Thymus (tissue), 11 donors: ENCODE measurements around the gene RPS6KB2. TPM values are rescaled to one million over a fixed set of nuclear protein-coding genes. Genes with fewer than 3 reads are reported as not detected.

Source experiments
- DNase-seq, 9 donors: peaks; one replicate each; pipeline ENCODE4 v3.0.0-alpha.2; 2013; ENCODE audit warnings: low spot score in 9 of 9, low read depth in 6 of 9, missing footprints in 1 of 9
- H3K27ac ChIP-seq, 2 donors: one replicate each; pipeline ENCODE4 v1.5.1; 2013; ENCODE audit warnings: control low read depth in 1 of 2, low read depth in 1 of 2, low read length in 1 of 2, mild to moderate bottlenecking in 1 of 2, moderate library complexity in 1 of 2
- H3K27me3 ChIP-seq, 2 donors: one replicate each; pipeline ENCODE4 v1.5.1; 2013; ENCODE audit warnings: low read length in 1 of 2; ENCODE audit not compliant: control insufficient read depth in 2 of 2, insufficient read depth in 1 of 2
- H3K36me3 ChIP-seq, 2 donors: one replicate each; pipeline ENCODE4 v1.5.1; 2013; ENCODE audit warnings: low read length in 1 of 2, mild to moderate bottlenecking in 1 of 2, moderate library complexity in 1 of 2; ENCODE audit not compliant: control insufficient read depth in 2 of 2, insufficient read depth in 2 of 2
- H3K4me1 ChIP-seq, 2 donors: one replicate each; pipeline ENCODE4 v1.5.1; 2013; ENCODE audit warnings: low read length in 2 of 2; ENCODE audit not compliant: control insufficient read depth in 2 of 2, insufficient read depth in 2 of 2
- H3K4me3 ChIP-seq, 2 donors: one replicate each; pipeline ENCODE4 v1.5.1; 2013; ENCODE audit warnings: low read length in 2 of 2, control low read depth in 1 of 2, mild to moderate bottlenecking in 1 of 2
- H3K9me3 ChIP-seq, 2 donors: one replicate each; pipeline ENCODE4 v1.5.1; 2013; ENCODE audit warnings: low read length in 1 of 2, mild to moderate bottlenecking in 1 of 2; ENCODE audit not compliant: control insufficient read depth in 2 of 2, insufficient read depth in 1 of 2
- WGBS: extraction: QIAGEN DNeasy Blood & Tissue Kit; methylation state at CpG from one replicate; pipeline ENCODE4 v1.1.7; 2013; 5-methylcytosine and 5-hydroxymethylcytosine counted together
- polyA plus RNA-seq: library from polyadenylated mRNA; stranded (reverse); fragments of 200-250 nt; gene quantifications from one replicate; pipeline ENCODE4 v1.2.3, GENCODE V29; 2013
- total RNA-seq: library from RNA; stranded (reverse); fragments of 120-200 nt; gene quantifications from one replicate; pipeline ENCODE4 v1.2.4, GENCODE V29; 2013
- donor health status: healthy.

Gene RPS6KB2
- total and polyA plus RNA-seq, 2 donors = 50.1 to 76.8 TPM

GRCh38 chr11:67413266-67413849, 14.9 kb upstream of the RPS6KB2 start:
- H3K4me1 ChIP-seq = peaks cover 79 to 95% of the 10 kb centered on the region in 2 donors

GRCh38 chr11:67415501-67416304, 12.6 kb upstream of the RPS6KB2 start, which contains the start of gene CARNS1:
Gene CARNS1 (plus strand): TSS chr11:67415678. CDS start chr11:67416200, 522 bp downstream.
- WGBS = 14% methylated on average over 67 of the region's 67 CpGs
- peak in 1 of 9 donors; percentile 7 for DNase-seq
- H3K27ac ChIP-seq = peak within 1 kb of the TSS; percentile 83 to 87
- H3K36me3 ChIP-seq = peaks cover 0 to 2% of the 10 kb centered on the region in 2 donors
- peaks cover 0 to 3% of the 10 kb centered on the region in 2 donors for H3K9me3 ChIP-seq
- peaks cover 0 to 9% of the 10 kb centered on the region in 2 donors for H3K27me3 ChIP-seq
- peak within 1 kb of the TSS; percentile 29 to 49 for H3K4me3 ChIP-seq
- peaks cover 80 to 94% of the 10 kb centered on the region in 2 donors for H3K4me1 ChIP-seq

More at GRCh38 chr11:67413266-67413849, 14.9 kb upstream of the RPS6KB2 start:
- Histone ChIP-seq H3K9me3 (peaks cover 0 to 3% of the 10 kb centered on the region in 2 donors), H3K36me3 (peaks cover 4 to 17% of the 10 kb centered on the region in 2 donors), H3K27me3 (peaks cover 0 to 9% of the 10 kb centered on the region in 2 donors), H3K4me3 (no peak overlapping the region), H3K27ac (peak overlapping the region in 1 of 2 donors; percentile 42)
- no peak for DNase-seq
- 60% methylated on average over 2 of the region's 2 CpGs for WGBS

GRCh38 chr11:67416416-67417335, 11.6 kb upstream of the RPS6KB2 start:
- Histone ChIP-seq H3K4me3 (no peak overlapping the region), H3K27me3 (peaks cover 0 to 9% of the 10 kb centered on the region in 2 donors), H3K4me1 (peaks cover 75 to 90% of the 10 kb centered on the region in 2 donors), H3K27ac (peak overlapping the region; percentile 86 to 87), H3K36me3 (no peaks in the 10 kb centered on the region), H3K9me3 (peaks cover 0 to 3% of the 10 kb centered on the region in 2 donors)
- WGBS = 52% methylated on average over 21 of the region's 21 CpGs
- DNase-seq = peak in 6 of 9 donors; percentile 62 to 92 (median 78)

- peaks cover 69 to 87% of the 10 kb centered on the region in 2 donors for H3K4me1 ChIP-seq
- peaks cover 0 to under 1% of the 10 kb centered on the region in 2 donors for H3K9me3 ChIP-seq
- DNase-seq = no peak
- H3K4me3 ChIP-seq = no peak overlapping the region
- peaks cover 0 to 9% of the 10 kb centered on the region in 2 donors for H3K27me3 ChIP-seq
- no peaks in the 10 kb centered on the region for H3K36me3 ChIP-seq
- 94% methylated on average over 12 of the region's 12 CpGs for WGBS
- H3K27ac ChIP-seq = peak overlapping the region; percentile 86 to 87
Observed at GRCh38 chr11:67417425-67417824, 10.9 kb upstream of the RPS6KB2 start.

GRCh38 chr11:67418476-67419281, 9.6 kb upstream of the RPS6KB2 start:
- Histone ChIP-seq H3K36me3 (no peaks in the 10 kb centered on the region), H3K4me3 (peak overlapping the region in 1 of 2 donors; percentile 28), H3K27me3 (peaks cover 0 to 9% of the 10 kb centered on the region in 2 donors), H3K27ac (peak overlapping the region; percentile 79 to 88), H3K9me3 (no peaks in the 10 kb centered on the region), H3K4me1 (peaks cover 68 to 87% of the 10 kb centered on the region in 2 donors)
- 34% methylated on average over 26 of the region's 26 CpGs for WGBS
- peak in 1 of 9 donors; percentile 67 for DNase-seq

- Histone ChIP-seq H3K4me1 (peaks cover 68 to 87% of the 10 kb centered on the region in 2 donors), H3K36me3 (no peaks in the 10 kb centered on the region), H3K9me3 (no peaks in the 10 kb centered on the region), H3K4me3 (peak overlapping the region; percentile 27 to 28), H3K27ac (peak overlapping the region; percentile 79 to 88), H3K27me3 (peaks cover 0 to 9% of the 10 kb centered on the region in 2 donors)
- WGBS = 87% methylated on average over 21 of the region's 21 CpGs
- DNase-seq = no peak
Observed at GRCh38 chr11:67419325-67420049, 8.8 kb upstream of the RPS6KB2 start.

- Histone ChIP-seq H3K4me1 (peaks cover 62 to 85% of the 10 kb centered on the region in 2 donors), H3K36me3 (no peaks in the 10 kb centered on the region), H3K4me3 (peak overlapping the region; percentile 27 to 72), H3K9me3 (no peaks in the 10 kb centered on the region), H3K27me3 (peaks cover 0 to 5% of the 10 kb centered on the region in 2 donors), H3K27ac (peak overlapping the region in 1 of 2 donors; percentile 93)
- DNase-seq = peak in 1 of 9 donors; percentile 22
- 41% methylated on average over 15 of the region's 15 CpGs for WGBS
Observed at GRCh38 chr11:67420147-67420645, 8.1 kb upstream of the RPS6KB2 start.
